Ishikawa (cell line): ENCODE measurements around the gene CPSF4L.

Experiments
- CEBPB ChIP-seq: IDR thresholded peaks from 2 replicates; pipeline ENCODE4 v1.6.1; 2012
- CREB1 ChIP-seq: IDR thresholded peaks from 2 replicates; pipeline ENCODE4 v1.6.1; 2012; ENCODE audit warnings: low read depth
- EGR1 ChIP-seq: IDR thresholded peaks from 2 replicates; pipeline ENCODE4 v1.6.1; 2012
- EP300 ChIP-seq: IDR thresholded peaks from 2 replicates; pipeline ENCODE4 v1.6.1; 2012; ENCODE audit warnings: borderline replicate concordance
- FOXM1 ChIP-seq: IDR thresholded peaks from 2 replicates; pipeline ENCODE4 v1.6.1; 2012; ENCODE audit warnings: low read depth, borderline replicate concordance
- NFIC ChIP-seq: IDR thresholded peaks from 2 replicates; pipeline ENCODE4 v1.6.1; 2012
- RAD21 ChIP-seq: IDR thresholded peaks from 2 replicates; pipeline ENCODE4 v1.6.1; 2012; ENCODE audit warnings: low read depth
- TAF1 ChIP-seq: IDR thresholded peaks from 2 replicates; pipeline ENCODE4 v1.6.1; 2012; ENCODE audit warnings: low read depth, mild to moderate bottlenecking
- TCF12 ChIP-seq: IDR thresholded peaks from 2 replicates; pipeline ENCODE4 v1.6.1; 2012; ENCODE audit warnings: low read depth
- TEAD4 ChIP-seq: IDR thresholded peaks from 2 replicates; pipeline ENCODE4 v1.6.1; 2012
- YY1 ChIP-seq: IDR thresholded peaks from 2 replicates; pipeline ENCODE4 v1.6.1; 2012; ENCODE audit warnings: low read depth
- ZBTB7A ChIP-seq: IDR thresholded peaks from 2 replicates; pipeline ENCODE4 v1.6.1; 2012; ENCODE audit warnings: low read depth
- TF ChIP-seq, protein P1 (sequence below): IDR thresholded peaks from 2 replicates; pipeline ENCODE4 v1.6.1; 2012; ENCODE audit warnings: low read depth, mild to moderate bottlenecking
- TF ChIP-seq, protein P2 (sequence below): IDR thresholded peaks from 2 replicates; pipeline ENCODE4 v1.6.1; 2012
- TF ChIP-seq, protein P3 (sequence below): IDR thresholded peaks from 2 replicates; pipeline ENCODE4 v1.6.1; 2012

Gene CPSF4L

DNA sequence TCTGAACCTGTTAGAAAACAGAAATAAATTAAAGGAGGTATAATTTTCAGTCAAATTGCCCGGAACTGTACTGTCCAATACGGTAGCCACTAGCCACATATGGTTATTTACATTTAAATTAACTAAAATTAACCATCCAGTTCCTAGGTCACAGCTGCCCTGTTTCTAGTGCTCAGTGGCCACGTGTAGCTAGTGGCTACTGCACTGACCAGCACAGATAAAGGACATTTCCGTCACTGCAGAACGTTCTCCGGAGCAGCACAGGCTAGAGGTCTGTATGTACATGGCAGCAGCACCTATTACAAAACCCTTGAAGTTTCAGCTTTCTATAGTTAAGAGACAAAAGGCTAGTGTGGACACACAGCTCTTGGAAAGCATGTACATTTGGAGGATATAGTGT, 33.7 kb downstream of the CPSF4L start:
- no peak for TF ChIP-seq TCF12
- TF ChIP-seq, protein P1, sequence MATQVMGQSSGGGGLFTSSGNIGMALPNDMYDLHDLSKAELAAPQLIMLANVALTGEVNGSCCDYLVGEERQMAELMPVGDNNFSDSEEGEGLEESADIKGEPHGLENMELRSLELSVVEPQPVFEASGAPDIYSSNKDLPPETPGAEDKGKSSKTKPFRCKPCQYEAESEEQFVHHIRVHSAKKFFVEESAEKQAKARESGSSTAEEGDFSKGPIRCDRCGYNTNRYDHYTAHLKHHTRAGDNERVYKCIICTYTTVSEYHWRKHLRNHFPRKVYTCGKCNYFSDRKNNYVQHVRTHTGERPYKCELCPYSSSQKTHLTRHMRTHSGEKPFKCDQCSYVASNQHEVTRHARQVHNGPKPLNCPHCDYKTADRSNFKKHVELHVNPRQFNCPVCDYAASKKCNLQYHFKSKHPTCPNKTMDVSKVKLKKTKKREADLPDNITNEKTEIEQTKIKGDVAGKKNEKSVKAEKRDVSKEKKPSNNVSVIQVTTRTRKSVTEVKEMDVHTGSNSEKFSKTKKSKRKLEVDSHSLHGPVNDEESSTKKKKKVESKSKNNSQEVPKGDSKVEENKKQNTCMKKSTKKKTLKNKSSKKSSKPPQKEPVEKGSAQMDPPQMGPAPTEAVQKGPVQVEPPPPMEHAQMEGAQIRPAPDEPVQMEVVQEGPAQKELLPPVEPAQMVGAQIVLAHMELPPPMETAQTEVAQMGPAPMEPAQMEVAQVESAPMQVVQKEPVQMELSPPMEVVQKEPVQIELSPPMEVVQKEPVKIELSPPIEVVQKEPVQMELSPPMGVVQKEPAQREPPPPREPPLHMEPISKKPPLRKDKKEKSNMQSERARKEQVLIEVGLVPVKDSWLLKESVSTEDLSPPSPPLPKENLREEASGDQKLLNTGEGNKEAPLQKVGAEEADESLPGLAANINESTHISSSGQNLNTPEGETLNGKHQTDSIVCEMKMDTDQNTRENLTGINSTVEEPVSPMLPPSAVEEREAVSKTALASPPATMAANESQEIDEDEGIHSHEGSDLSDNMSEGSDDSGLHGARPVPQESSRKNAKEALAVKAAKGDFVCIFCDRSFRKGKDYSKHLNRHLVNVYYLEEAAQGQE, result no peak
- no peak for TF ChIP-seq CREB1
- TF ChIP-seq EP300, result no peak
- no peak for TF ChIP-seq ZBTB7A

GRCh38 chr17:73227379-73227778, 34.3 kb downstream of the CPSF4L start:
- no peak for TF ChIP-seq TAF1
- TF ChIP-seq, protein P2, sequence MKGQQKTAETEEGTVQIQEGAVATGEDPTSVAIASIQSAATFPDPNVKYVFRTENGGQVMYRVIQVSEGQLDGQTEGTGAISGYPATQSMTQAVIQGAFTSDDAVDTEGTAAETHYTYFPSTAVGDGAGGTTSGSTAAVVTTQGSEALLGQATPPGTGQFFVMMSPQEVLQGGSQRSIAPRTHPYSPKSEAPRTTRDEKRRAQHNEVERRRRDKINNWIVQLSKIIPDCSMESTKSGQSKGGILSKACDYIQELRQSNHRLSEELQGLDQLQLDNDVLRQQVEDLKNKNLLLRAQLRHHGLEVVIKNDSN, result no peak
- TF ChIP-seq, protein P3, sequence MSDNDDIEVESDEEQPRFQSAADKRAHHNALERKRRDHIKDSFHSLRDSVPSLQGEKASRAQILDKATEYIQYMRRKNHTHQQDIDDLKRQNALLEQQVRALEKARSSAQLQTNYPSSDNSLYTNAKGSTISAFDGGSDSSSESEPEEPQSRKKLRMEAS, result no peak
- no peak for TF ChIP-seq EGR1
- TF ChIP-seq, protein P1, result no peak
- TF ChIP-seq FOXM1, result no peak
- no peak for TF ChIP-seq EP300
- no peak for TF ChIP-seq TEAD4
- no peak for TF ChIP-seq YY1
- no peak for TF ChIP-seq CEBPB
- no peak for TF ChIP-seq TCF12
- TF ChIP-seq ZBTB7A, result no peak
- no peak for TF ChIP-seq NFIC
- no peak for TF ChIP-seq CREB1
- TF ChIP-seq RAD21, result no peak

GRCh38 chr17:73226556-73227172, 35.0 kb downstream of the CPSF4L start:
- TF ChIP-seq TAF1, result no peak
- no peak for TF ChIP-seq FOXM1
- no peak for TF ChIP-seq TEAD4
- no peak for TF ChIP-seq CEBPB
- TF ChIP-seq CREB1, result no peak
- TF ChIP-seq TCF12, result no peak
- TF ChIP-seq EGR1, result no peak
- TF ChIP-seq ZBTB7A, result no peak
- TF ChIP-seq YY1, result no peak
- TF ChIP-seq, protein P1, result no peak
- TF ChIP-seq RAD21, result no peak
- TF ChIP-seq, protein P3, result no peak
- no peak for TF ChIP-seq NFIC
- TF ChIP-seq, protein P2, result no peak

DNA sequence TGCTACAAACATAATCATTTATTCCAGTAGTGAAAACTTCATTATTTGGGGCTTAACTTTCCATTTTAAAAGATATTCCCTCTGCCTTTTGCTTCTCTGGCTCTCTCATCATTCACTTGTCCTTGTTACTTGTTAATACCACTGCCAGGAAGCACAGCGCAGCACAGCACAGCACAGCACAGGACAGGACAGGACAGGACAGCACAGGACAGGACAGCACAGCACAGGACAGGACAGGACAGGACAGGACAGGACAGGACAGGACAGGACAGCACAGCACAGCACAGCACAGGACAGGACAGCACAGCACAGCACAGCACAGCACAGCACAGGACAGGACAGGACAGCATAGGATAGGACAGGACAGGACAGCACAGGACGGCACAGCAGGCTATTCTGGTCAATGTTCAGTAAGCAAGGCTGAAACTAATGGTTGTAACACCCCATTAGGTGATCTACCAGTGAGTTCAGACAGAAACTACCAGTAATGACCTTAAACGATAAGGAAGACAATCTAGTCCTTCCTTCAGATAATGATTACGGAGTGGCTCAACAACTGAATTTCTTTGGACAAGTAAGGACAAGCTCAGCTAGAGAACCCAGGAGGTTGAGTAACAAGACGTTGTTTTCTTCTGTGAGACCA, 36.9 kb downstream of the CPSF4L start:
- TF ChIP-seq TEAD4 (no peak), FOXM1 (no peak)
- TF ChIP-seq, protein P3, result no peak
